GM21529 (cell line): ENCODE data around the gene PHACTR1.
A peak's percentile ranks its signal among the peaks of the same experiment; 100 is the strongest.

ENCODE experiments used
- ATAC-seq: cut with Tn5 transposase; IDR thresholded peaks from one replicate; pipeline ENCODE4 v1.9.1; 2021; ENCODE audit not compliant: unreplicated experiment

PHACTR1 gene

DNA sequence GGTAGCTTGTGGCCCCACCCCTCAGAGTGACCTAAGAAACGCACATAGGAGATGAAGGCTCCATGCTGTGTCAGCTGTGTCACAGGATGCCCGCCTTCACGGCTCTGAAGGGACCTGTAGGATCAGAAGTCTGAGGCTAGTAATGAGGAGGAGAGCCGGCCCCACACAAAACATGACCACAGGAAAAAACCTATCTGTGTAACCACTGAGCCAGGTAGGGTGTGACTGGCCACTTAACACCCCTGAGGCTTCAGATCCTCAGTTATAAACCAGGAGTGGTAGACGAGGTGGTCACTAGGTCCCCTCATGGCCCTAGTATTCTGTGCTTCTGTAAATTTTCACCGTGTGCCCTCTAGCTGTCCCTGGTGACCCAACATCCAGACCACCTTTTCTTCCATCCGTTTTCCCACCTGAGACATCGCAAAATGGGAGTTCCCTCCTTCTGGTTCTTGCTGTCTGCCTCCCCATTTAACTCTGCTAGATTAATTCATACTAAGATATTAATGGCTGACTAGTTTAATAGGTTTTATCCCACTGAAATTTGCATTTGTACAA is 558.9 kb downstream of the PHACTR1 start:
- no peak for ATAC-seq

DNA sequence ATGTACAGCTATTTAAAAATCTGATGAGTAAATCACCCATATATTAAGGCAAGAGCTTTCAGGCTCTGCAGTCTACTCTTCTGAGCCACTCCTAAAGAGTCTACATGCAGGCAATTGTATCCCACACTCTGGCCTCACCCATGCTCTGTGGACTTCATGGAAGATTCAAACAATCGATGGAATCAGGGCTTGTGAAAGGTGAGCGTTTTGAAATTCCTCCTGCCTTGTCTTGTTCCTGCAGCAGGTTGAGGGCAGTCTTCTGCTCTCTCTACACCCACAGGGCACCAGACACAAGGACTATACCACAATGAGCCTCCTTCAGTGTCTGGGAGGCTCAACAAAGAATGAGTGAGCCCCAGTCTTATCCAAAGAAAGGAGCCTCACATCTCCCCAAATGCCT is 560.7 kb downstream of the PHACTR1 start:
- no peak for ATAC-seq

DNA sequence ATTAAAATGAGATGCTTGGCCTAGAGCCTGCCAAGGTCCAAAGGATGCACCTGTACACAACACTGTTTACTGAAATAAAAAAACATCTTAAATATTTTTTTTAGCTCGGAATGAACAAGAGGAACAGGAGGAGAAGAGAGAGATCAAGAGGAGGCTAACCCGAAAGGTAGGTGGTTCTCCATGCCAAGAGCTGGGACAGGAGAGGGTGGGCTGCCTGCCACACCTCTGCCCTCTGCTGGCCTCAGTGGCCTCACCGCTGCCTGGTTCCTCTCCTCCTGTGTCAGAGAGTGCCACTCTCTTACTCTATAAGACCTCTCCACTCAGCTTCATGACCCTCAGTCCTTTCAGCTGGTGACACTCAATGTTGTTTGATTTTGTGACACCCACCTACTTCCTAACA is 561.6 kb downstream of the PHACTR1 start:
- no peak for ATAC-seq

DNA sequence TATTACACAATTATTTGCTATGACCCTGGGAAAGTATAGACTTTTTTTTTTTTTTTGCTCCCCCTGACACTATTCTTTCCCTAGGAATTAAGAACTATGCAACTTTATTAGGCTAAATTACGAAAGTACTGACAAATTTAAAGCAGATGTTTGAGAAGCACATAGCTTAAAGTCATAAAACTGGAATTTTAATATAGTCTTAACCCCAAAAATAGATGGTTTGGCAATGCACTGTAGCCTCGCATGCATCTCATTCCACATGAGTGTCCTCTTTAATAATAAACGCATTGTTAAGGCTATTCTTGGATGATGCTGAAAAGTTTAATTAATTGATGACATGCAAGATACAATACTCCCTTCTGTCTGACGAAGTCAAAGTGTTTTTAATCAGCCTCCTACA is 562.4 kb downstream of the PHACTR1 start:
- ATAC-seq = no peak

DNA sequence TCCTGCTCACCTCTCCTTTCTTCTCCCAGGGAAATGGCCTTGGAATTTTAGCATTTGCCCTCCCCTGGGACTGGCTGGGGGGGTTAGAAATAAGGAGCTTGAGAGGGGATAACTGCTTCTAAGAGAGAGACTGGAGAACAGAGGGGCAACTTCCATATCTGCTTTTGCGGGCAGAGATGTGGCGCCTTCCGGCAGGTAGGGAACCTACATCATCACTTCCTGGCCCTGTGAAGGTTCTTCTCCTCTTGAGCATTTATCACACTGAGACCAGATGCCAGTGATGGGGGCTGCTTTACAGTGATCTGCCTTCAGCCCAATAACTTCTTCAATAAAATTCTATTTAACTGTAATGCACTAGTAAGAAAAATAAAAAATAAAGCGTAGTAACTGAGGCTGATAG is 563.7 kb downstream of the PHACTR1 start:
- ATAC-seq = no peak

DNA sequence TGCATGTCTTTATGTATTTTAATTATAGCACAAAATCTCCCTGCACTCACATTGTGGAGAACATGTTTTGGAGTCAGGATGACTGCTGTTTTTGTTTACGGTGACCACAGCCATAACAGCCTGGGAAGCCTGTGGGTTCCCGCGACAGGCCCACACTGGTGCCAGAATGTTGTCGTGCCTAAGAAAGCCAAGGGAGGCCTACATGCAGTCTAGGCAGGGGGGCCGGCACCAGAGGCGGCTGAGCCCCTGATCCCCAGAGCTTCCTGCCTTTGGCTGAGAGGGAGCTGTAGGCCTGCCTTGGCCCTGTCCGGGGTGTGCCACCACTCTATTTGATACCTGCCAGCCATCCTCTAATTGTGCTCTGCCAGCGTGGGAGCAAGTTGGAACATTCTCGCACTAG is 565.1 kb downstream of the PHACTR1 start:
- ATAC-seq = no peak

DNA sequence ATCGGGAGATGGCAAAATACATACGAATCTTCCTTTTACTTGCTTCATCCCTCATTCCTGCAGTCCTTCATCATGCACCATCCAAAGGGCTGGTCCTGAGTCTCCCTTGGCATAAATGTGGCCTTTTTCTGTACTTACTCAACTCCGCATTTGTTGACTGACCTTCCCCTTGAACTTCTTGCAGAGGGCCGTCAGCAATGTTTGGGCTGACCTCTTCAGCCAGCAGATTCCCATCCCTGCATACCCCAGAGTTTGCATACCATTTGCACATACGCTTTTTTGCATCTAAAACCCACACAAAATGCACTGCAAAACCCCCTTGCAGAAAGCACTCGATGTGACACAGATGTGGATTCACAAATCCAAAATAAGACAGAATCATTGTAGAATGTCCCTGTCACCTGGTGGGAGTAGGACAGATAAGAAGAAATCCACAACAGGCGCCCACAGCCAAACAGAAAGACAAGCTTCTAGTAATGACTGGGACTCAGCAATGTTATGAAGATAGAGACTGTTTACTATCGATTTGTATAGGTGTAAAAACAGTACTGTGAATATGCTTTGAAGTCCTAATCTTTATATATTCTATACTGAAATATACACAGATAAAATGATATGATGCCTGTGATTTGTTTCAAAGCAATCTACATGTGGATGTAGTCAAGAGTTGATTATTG is 566.0 kb downstream of the PHACTR1 start:
- ATAC-seq = no peak

DNA sequence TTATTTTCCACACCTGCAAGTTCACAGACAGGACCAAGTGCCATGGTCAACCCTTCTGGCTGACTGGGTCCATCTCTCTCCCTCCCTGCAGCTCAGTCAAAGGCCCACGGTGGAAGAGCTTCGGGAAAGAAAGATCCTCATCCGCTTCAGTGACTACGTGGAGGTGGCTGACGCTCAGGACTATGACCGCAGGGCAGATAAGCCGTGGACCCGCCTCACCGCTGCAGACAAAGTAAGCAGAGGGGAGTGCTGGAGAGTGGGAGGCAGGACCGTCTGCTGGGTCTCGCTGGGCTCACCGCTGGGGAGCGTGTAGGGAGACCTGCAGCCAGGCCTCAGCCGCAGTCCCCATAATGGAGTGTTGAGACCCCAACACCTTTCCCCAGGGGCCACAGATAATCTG is 566.8 kb downstream of the PHACTR1 start:
- no peak for ATAC-seq

DNA sequence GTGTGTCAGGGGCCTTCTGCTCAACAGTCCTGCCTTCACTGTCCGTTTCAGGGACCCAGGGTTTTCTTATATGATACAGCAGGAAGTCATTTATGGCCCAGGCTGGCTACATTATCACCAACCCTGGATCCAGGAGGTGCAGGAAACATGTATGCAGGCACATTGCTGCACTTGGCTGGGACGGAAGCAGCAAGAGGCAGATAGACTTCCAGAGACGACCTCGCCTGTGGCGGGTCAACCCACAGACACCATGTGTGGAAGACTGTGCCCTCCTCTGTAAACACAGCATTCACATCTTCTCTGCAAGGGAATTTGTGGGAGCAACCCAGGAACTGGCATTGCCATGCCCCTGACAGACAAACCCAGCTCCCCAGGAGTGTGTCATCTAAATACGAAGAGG is 568.1 kb downstream of the PHACTR1 start:
- no peak for ATAC-seq

DNA sequence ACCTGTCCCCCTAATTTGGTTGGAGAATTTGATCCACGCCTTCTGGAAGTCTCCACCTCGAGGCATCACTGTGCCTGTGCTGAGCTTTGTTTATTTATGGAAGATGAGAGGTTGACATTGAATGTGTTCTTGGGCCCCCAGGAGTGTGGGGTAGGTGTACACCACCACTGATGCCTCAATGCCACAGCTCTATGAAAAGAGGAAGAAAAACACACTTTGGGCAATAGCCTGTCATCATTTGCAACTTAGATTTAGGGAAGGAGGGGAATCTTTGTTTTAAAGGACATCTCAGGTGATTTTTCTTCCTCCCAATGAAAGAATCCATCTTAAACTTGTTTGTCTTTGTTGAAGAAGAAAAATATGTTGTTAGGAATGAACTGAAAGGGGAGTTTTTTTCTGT is 569.1 kb downstream of the PHACTR1 start:
- no peak for ATAC-seq

DNA sequence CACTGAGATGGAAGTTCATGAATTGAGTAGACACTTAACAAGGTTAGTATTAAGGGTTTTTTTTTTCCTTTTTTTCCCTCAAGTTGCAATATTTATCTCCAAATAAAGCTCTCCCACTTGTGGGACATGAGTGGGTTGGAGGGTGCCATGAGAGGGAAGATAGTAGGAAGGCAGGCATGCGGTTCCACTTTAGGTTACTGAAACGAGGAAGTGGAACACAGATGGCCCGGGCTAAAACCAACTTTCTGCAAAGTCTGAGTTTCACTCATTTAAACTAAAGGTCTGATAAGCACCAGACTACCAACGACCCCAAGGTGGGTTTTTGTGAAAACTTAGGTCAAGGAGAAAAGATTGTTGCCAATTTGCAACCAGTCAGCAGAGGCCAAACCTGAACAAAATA is 569.6 kb downstream of the PHACTR1 start:
- peak; percentile 72 for ATAC-seq

DNA sequence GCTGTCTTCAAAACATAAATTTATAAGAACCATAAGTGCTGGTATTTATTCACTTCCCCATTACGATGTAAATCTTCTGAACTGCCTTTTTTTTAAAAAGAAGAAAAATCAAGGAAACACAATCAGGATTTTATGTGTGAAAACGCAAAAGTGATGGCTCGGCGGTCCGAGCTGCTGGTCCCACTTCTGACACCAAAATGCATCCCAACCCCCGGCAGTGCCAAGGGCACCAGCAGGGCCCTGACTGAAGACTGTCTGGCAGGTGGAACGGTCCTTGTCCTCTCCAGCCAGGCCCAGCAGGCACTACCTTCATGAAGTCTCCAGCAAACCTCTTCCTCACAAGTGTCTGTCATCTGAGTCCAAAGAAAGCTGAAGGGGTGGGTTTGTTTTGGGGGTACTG is 570.5 kb downstream of the PHACTR1 start:
- no peak for ATAC-seq

DNA sequence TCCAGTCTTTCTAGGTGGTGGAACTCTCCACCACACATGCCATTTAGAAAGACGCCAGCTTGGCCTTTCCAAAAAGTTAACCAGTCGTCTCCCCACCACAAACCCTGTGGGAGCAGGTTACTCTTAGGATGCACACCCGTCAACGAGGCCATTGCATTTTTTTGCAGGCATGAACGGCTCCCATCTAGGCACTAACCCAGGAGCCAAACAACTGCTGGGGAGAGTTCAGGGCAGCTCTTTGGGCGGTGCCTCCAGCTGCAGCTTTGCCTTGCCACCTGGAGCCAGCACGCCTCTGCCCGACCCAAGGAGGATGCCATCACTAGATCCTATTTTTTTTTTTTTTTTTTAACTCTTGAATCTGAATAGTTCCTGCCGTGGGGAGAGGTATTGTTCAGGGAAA is 571.9 kb downstream of the PHACTR1 start:
- ATAC-seq = no peak

DNA sequence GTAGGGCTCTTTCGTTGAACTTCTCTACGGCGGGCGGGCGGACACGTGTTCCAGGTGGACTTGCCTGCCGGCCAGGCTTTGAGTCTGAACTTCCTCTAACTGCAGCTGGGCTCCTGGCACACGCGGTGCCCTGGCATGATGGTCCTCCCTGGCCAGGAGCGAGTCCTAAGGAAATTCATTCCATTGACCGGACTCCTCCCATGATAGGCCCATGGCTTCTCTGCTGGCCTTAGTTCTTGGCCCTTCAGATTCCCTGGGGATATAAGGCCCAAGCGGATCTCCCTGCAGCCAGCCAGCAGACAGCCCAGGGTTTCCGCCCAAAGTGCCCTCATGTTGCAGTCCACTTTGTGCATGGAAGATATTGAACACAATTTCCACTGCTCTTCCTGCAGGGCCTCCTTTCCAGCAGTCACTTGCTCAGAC is 572.4 kb downstream of the PHACTR1 start:
- no peak for ATAC-seq

DNA sequence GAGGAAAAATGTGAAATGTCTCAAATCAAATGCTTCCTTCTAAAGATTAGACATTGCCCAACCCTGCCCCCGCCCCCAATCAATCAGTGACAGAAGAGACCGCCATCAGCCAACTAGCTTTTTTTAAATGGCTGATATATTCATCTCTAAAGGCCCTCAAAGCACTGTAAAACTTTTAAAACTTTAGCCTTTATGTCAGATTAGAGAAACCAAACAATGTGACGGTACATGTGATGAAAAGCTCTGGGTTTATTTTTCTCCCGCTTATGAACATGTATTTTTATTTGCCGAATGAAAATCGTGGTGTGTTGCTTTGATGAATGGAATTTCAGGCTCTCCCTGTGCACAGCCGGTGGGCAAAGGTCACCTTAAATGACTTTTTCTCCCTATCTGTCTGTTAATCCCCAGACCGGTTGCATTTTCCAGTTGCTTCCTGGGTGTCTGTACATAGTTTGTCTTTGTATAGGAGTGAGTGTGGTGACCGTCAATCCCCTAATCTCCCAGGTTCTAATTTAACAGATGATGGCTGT is 573.3 kb downstream of the PHACTR1 start:
- ATAC-seq = no peak

DNA sequence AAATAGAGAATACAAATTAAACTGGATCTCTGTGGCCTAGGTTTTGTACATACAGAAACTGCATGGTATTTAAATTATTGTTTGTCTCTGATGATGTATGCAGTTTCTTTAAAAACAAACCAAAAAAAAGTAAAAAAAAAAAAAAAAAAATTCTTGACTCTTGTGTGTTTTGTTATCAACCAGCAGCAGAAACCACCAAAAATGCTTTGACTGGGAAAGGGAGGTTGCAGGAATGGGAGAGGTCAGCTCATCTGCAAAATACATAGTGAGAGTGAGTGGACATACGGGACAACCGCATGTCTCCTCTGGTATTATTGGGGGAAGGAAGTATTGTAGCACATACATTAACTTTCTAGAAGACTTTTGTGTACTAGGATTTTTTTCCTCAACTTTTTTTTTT is 573.8 kb downstream of the PHACTR1 start:
- ATAC-seq = no peak

DNA sequence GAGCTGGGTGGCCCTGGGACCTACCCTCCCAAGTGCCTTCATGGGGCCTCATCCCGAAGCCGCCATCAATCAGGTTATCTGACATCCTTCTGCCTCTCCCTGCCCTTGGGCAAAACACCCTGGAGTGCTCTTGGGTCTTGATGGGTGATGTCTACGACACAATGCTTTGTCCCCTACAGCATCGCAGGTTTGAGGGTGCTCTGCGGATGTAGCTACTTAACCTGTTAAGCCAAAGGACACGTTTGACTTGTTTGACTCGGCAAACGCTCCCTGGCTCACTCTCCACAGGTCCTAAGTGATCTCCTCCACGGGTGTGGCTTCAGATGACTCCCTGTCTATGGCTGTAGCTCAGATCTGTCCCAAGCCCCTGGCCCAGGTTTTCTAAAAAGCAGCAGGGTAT is 576.2 kb downstream of the PHACTR1 start:
- ATAC-seq = no peak

DNA sequence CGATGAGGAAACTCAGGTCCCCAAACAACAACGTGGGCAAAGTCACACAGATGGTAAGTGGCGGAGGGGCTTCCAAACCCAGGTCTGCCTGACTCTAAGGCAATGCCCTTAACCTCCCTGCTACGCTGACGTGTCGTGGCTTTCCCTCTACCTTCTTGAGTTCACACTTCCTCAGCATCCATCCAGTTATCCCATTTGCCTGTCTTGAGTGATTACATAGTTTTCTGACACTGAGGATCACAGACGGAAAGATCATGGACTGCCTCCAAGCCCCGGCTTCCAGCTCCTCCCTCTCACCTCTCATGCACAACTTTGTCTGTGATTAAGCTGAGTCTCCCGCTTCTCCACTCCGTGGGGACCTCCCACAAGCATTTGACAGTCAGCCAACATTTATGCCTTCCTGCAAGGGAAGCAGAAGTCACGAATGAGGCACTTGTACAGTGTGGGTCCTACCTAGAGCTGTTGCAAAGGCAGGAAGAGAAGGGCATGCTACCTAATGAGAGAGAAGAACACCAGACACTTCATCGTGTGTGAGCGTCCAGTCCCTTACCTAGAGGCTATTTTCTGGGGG is 578.0 kb downstream of the PHACTR1 start:
- no peak for ATAC-seq

DNA sequence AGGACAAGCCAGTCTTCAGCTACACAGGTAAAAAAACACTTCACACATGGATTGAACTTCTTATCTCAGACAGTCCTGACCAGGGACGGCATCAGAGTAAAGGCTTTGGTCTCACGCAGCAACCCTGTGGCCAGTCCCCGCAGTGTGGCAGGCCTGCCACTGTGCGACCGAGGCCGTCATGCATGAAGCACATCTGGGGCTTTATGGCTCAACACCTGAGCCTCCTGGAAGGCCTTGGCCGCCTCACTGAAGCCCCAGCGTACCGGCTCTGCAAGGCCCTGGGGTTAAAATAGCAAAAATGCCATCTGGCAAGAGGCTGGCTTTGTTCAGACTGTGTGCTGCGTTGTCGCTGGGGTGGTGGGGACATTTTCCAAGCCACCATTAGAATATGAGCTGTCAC is 579.0 kb downstream of the PHACTR1 start:
- no peak for ATAC-seq

DNA sequence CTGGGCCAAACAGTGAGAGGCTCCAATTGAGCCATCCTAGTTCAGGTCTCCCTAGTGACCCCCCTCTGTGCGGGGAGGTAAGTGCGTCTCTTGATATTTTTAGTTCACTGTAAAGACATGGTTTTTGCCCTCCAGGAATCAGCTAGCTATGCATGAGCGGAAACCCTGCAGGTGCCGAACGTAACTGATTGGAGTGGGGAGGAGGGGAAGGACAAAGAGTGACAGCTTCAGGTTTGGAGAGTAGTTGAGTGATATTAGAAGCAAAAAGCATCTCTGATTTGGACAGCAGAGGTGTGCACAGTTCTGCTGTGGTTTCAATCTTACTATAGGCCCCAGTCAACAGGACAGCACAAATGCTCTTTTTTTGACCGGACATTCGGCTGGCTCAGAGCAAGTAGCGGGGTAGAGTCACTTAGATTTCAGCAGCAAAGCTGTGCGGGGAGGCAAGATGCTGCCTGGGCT is 580.0 kb downstream of the PHACTR1 start:
- ATAC-seq = no peak

DNA sequence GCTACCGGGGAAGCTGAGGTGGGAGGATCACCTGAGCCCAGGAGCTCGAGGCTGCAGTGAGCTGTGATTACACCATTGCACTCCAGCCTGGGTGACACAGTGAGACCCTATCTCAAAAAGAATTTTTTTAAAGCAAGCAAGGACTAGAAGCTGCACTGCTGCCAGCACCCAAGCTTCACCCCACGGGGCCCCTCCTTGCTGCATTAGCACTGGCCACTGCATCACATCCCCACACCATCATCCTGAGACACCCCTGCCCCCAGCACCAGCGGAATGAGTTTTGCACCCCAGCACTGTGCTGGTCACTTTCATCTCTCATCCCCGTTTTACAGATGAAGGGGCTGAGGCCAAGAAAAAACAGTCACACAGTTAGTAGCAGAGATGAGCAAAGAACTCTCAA is 580.8 kb downstream of the PHACTR1 start:
- no peak for ATAC-seq

DNA sequence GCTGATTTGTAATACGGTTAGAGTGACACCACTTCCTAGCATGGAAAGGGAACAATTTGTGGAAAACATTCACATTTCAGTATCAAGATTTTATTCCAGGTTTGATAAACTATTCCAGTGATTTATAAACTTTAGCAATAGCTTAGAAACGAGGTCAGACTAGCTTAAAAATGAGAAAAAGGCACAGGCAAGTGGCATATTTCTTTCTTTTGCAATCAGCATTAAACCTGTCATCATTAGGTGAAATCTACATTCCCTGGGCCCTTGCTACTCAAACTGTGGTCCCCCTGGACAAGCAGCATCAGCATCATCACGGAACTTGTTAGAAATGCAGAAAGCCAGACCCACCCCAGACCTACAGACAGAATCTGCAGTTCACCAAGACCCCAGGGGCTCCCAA is 581.9 kb downstream of the PHACTR1 start:
- no peak for ATAC-seq
